Ascending aorta (tissue), 2 donors: ENCODE results near the gene DCST2. TPM values are rescaled to one million over a fixed set of nuclear protein-coding genes. Genes with fewer than 3 reads are reported as not detected.

Experiments used
- DNase-seq, 2 donors: peaks; one replicate each; pipeline ENCODE4 v3.0.0-alpha.2; 2019; ENCODE audit warnings: low spot score in 2 of 2
- H3K27ac ChIP-seq, 2 donors: fragments of 200-600 bp; sonication (generic); one replicate each; pipeline ENCODE4 v1.5.1; 2016 to 2017; ENCODE audit warnings: mild to moderate bottlenecking in 1 of 2
- H3K27me3 ChIP-seq: fragments of 200-600 bp; sonication (generic); one replicate; pipeline ENCODE4 v1.5.1; 2017
- H3K36me3 ChIP-seq, 2 donors: fragments of 200-600 bp; sonication (generic); one replicate each; pipeline ENCODE4 v1.5.1; 2016
- H3K4me1 ChIP-seq, 2 donors: fragments of 200-600 bp; sonication (generic); one replicate each; pipeline ENCODE4 v1.5.1; 2016 to 2017; ENCODE audit warnings: mild to moderate bottlenecking in 1 of 2
- H3K4me3 ChIP-seq, 2 donors: fragments of 200-600 bp; sonication (generic); one replicate each; pipeline ENCODE4 v1.5.1; 2016 to 2017; ENCODE audit warnings: mild to moderate bottlenecking in 1 of 2
- H3K9me3 ChIP-seq, 2 donors: fragments of 200-600 bp; sonication (generic); one replicate each; pipeline ENCODE4 v1.5.1; 2016
- CTCF ChIP-seq, 3 experiments: fragments of 200-600 bp in 2 of 3; fragments of 450-650 bp in 1 of 3; sonication (generic) in 2 of 3; IDR thresholded peaks; one replicate each; pipeline ENCODE4 v1.5.1; 2016 to 2019; ENCODE audit warnings: antibody characterized with exemption in 3 of 3, mild to moderate bottlenecking in 1 of 3, moderate library complexity in 1 of 3
- intact Hi-C: fragments of 100-400 bp; cut with DNase I; formaldehyde crosslinking; loops from one replicate; pipeline ENCODE4 v1.15.1; 2023
- total RNA-seq: library from RNA; depleted of rRNA; stranded (reverse); fragments of >200 nt; gene quantifications from one replicate; pipeline ENCODE4 v1.1.0, GENCODE V29; 2016

The DCST2 gene
- total RNA-seq, 1 donor from 2014 or later, result 0.64 TPM

- H3K36me3 ChIP-seq, result no peaks in the 10 kb centered on the region
- H3K4me3 ChIP-seq, result no peak overlapping the region
- DNase-seq, result no peak
- intact Hi-C loops, result no loop called here
- no peaks in the 10 kb centered on the region for H3K4me1 ChIP-seq
- H3K27ac ChIP-seq, result no peak overlapping the region
- H3K9me3 ChIP-seq, result no peaks in the 10 kb centered on the region
- no peak for TF ChIP-seq CTCF (IDR thresholded peaks at IDR 0.05)
- no peaks in the 10 kb centered on the region for H3K27me3 ChIP-seq
These were observed 9.3 kb downstream of the DCST2 start for GRCh38 chr1:155024315-155024714.

GRCh38 chr1:155023627-155024026, 10.0 kb downstream of the DCST2 start:
- no peak for TF ChIP-seq CTCF (IDR thresholded peaks at IDR 0.05)
- H3K27me3 ChIP-seq, result no peaks in the 10 kb centered on the region
- H3K4me1 ChIP-seq, result no peaks in the 10 kb centered on the region
- H3K27ac ChIP-seq, result no peak overlapping the region
- no peak overlapping the region for H3K4me3 ChIP-seq
- intact Hi-C loops, result no loop called here
- DNase-seq, result no peak
- no peaks in the 10 kb centered on the region for H3K36me3 ChIP-seq
- H3K9me3 ChIP-seq, result no peaks in the 10 kb centered on the region

GRCh38 chr1:155022927-155023236, 10.7 kb downstream of the DCST2 start:
- DNase-seq, result no peak
- intact Hi-C loops, result no loop called here
- no peak for TF ChIP-seq CTCF (IDR thresholded peaks at IDR 0.05)

GRCh38 chr1:155022136-155022926, 11.2 kb downstream of the DCST2 start:
- no peak for TF ChIP-seq CTCF (IDR thresholded peaks at IDR 0.05)
- intact Hi-C loops, result no loop called here
- Histone ChIP-seq H3K9me3 (no peaks in the 10 kb centered on the region), H3K4me1 (peaks cover 7 to 9% of the 10 kb centered on the region in 2 donors), H3K27me3 (no peaks in the 10 kb centered on the region), H3K36me3 (no peaks in the 10 kb centered on the region), H3K27ac (no peak overlapping the region), H3K4me3 (no peak overlapping the region)
- no peak for DNase-seq

More at GRCh38 chr1:155022927-155023236, 10.7 kb downstream of the DCST2 start:
- no peaks in the 10 kb centered on the region for H3K27me3 ChIP-seq
- no peaks in the 10 kb centered on the region for H3K36me3 ChIP-seq
- H3K27ac ChIP-seq, result no peak overlapping the region
- H3K4me1 ChIP-seq, result peaks cover 3 to 6% of the 10 kb centered on the region in 2 donors
- H3K9me3 ChIP-seq, result no peaks in the 10 kb centered on the region
- no peak overlapping the region for H3K4me3 ChIP-seq

- Histone ChIP-seq H3K36me3 (peaks cover 10 to 21% of the 10 kb centered on the region in 2 donors), H3K27me3 (no peaks in the 10 kb centered on the region), H3K4me1 (peaks cover 7 to 13% of the 10 kb centered on the region in 2 donors), H3K27ac (no peak overlapping the region), H3K4me3 (no peak overlapping the region), H3K9me3 (no peaks in the 10 kb centered on the region)
- TF ChIP-seq CTCF (IDR thresholded peaks at IDR 0.05), result no peak
- DNase-seq, result no peak
- intact Hi-C loops, result no loop called here
These were observed 14.0 kb downstream of the DCST2 start for GRCh38 chr1:155019377-155020245.
